GM19324 (cell line): Measurements from ENCODE around the gene NAE1.

Experiments
- ATAC-seq: cut with Tn5 transposase; IDR thresholded peaks from one replicate; pipeline ENCODE4 v1.9.1; 2021; ENCODE audit warnings: mild to moderate bottlenecking, moderate library complexity; ENCODE audit not compliant: unreplicated experiment, low FRiP score

NAE1 gene

DNA sequence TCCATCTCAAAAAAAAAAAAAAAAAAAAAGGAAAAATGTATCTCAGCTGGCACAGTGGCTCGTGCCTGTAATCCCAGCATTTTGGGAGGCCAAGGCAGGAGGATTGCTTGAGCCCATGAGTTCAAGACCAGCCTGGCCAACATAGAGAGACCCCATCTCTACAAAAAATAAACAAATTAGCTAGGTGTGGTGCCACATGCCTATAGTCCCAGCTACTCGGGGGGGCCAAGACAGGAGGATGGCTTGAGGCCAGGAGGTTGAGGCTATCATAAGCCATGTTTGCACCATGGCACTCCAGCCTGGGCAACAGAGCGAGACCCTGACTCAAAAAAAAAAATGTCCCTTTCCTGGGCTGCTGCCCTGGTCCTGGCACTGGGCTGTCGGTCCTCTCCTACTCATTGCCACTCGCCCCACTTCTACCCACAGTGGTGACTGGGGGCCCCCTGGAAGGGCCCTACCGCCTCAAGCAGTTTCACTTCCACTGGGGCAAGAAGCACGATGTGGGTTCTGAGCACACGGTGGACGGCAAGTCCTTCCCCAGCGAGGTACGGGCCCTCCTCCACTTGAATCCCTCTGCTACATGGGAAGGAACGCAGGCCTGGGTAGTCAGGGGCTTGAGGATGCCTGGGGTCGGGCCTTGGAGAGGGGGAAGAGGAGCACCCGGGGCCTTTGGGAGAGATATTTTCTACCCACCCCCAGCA lies 19.5 kb upstream of the NAE1 start:
- ATAC-seq, result no peak

- no peak for ATAC-seq
Measured at GRCh38 chr16:66849549-66849948, 18.8 kb upstream of the NAE1 start.

DNA sequence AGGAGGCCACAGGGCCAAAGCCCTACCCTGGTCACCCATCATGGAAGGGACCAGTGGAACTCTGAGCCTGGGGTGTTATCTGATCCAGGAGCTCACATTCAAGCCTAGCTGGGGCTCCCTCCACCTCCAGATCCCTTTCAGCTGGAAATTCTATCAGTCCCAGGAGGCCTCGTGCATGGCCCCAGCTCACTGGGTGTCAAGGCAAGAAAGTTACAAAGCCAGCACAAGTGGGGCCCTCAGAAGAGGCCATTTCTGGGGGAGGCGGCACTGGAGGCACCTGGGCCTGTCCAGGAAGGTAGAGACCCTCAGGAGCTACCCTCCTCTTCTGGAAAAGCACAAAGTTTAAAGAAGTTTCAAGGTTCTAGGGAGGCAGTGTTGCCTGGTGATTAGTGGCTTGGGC lies 18.2 kb upstream of the NAE1 start:
- ATAC-seq, result no peak

- ATAC-seq, result no peak
Measured at GRCh38 chr16:66848172-66848571, 17.4 kb upstream of the NAE1 start.

GRCh38 chr16:66847533-66848067 lies 16.8 kb upstream of the NAE1 start:
- no peak for ATAC-seq

GRCh38 chr16:66846831-66847230 lies 16.1 kb upstream of the NAE1 start:
- ATAC-seq, result no peak

DNA sequence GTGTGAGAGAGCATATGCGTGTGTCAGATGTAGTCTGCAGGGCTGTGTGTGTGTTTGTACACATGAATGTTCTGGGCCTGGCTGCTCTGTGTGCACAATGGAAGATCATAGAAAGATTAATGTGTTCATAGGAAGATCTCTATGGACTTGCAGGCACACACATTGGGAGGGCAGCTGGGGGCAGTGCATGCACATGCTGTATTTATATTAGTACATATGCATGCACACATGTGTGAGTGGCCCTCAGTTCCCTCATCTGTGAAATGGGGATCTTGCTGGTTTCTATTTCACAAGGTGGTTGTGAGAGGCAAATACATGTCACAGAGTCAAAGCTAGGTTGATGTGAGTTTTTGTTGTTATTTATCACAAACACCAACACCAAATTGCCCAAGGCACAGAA lies 15.5 kb upstream of the NAE1 start:
- ATAC-seq, result no peak

DNA sequence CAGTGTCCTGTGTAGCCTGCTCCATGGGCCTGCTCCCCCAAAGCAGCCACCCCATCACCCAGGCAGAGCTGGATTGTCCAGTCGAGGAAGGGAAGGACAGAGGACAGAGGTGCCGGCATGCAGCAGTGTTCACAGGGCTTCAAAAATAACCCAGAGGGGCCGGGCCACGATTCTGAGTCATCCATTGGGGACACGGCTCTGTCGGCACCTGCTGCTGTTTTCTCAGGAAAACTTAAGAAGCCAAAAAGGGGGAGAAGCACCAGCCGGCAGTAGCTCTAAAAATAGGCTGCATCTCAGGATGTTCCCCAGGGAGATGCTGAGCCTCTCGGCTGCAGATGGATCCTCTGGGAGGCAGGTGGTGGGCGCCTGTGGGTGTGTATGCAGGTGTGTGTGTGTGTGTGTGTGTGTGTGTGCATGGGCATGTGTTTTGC lies 15.0 kb upstream of the NAE1 start:
- ATAC-seq, result no peak

DNA sequence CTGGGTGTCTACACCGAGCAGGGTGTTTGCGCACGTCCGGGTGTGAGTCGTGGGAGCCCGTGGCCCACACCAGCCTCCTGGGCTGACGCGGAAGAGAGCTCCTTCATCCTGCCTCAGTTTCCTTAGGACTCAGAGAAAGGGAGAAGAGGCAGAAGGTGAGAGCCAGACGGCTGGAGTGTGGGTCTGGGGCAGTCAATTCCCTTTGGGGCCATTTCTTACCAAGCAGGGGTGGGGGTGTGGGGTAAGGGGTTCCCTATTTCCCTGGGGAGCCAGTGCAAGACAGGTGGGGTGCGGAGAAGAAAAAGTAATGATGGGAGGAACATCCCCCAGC lies 14.3 kb upstream of the NAE1 start:
- no peak for ATAC-seq

- ATAC-seq, result no peak
Measured at GRCh38 chr16:66844342-66845079, 13.7 kb upstream of the NAE1 start, which contains the start of gene CA7. Gene CA7 (plus strand): TSS chr16:66844414. CDS start chr16:66844488, 74 bp downstream.

GRCh38 chr16:66844009-66844341 lies 13.2 kb upstream of the NAE1 start:
- no peak for ATAC-seq

GRCh38 chr16:66843191-66843590 lies 12.4 kb upstream of the NAE1 start:
- ATAC-seq, result no peak

DNA sequence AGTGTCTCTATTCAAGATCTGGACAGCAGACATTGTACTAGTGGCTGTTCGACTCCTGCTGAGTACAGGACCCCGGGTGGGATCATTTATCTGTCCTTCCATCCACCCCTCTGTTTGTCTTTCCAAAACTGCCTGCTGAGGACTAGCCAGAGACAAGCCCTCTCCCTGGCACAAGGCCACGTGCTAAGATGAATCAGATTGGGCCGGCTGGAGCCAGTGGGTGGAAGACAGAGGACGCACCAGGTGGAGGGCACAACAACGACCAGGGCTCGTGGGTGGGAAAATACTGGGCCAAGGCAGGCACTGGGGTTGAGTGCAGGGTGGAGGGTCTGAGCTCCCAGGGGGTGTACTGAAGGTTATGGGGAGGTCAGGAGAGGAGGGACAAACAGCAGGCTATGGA lies 12.0 kb upstream of the NAE1 start:
- no peak for ATAC-seq

- no peak for ATAC-seq
Measured at GRCh38 chr16:66841366-66841765, 10.6 kb upstream of the NAE1 start.

GRCh38 chr16:66840883-66841282 lies 10.1 kb upstream of the NAE1 start:
- no peak for ATAC-seq

- no peak for ATAC-seq
Measured at GRCh38 chr16:66834746-66835145, 4.0 kb upstream of the NAE1 start.

- ATAC-seq, result no peak
Measured at GRCh38 chr16:66832661-66833305, 2.0 kb upstream of the NAE1 start.

DNA sequence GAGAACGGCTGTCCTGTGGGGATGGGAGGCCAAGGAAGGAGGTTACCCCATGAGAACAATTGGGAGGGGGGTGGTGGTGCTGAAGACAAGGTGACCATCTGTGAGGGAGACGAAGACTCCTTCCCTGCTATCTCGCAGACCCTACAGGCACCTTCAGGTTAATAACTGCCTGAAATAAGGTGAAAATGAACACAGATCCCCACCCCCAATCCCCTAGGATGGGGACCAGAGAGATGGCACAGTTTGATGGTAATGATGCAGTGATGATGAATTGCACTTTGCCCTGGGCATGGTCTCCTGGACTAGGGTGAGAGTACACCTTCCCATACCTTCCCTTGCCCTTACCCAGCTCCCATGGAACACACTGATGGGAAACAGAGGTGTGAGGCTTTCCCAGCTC lies 1.4 kb upstream of the NAE1 start:
- ATAC-seq, result no peak

DNA sequence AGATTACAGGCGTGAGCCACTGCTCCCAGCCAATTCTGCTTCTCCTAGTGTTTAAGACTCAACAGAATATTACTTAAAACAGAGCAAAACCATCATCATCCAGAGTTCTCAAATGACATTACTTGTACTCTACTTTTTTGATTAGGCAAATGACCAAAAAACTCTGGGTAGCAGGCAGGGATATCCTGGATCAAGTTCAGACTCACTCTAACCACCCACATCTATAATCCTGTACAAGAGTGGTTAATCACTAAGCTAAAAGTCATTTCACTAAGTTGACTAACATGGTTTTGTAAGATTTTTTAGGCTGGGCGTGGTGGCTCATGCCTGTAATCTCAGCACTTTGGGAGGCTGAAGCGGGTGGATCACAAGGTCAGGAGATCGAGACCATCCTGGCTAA lies 6.8 kb downstream of the NAE1 start:
- ATAC-seq, result no peak

DNA sequence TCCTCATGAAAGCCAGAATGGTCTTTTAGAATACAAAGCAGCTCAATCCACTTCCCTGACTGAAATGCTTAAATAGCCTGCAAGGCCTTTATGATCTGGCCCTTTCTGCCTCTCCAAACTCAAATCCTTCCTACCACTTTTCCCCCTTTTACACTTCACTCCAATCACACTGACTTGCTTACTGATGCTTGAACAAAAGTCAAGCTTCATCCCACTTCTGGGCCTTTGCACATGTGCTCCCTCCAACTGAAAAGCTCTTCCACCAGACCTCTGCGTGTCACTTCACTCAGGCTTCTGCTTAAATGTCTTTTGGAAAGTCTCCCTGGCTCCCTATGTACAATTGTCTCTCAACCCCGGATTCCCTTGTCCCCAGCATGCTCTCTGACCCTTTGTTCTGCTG lies 16.0 kb downstream of the NAE1 start:
- no peak for ATAC-seq

DNA sequence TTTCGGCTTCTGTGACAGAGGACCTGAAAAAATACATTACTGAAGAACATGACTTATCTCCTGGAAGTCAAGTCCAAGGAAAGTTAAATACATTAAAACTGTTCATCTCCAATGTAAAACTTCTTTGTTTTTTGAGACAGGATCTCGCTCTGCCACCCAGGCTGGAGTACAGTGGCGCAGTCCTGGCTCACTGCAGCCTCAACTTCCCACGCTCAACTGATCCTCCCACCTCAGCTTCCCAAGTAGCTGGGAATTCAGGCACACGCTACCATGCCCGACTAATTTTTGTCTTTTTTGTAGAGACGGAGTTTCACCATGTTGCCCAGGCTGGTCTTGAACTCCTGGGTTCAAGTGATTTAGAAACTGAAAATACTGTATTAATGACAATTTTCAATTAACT lies 19.7 kb downstream of the NAE1 start:
- ATAC-seq, result no peak

DNA sequence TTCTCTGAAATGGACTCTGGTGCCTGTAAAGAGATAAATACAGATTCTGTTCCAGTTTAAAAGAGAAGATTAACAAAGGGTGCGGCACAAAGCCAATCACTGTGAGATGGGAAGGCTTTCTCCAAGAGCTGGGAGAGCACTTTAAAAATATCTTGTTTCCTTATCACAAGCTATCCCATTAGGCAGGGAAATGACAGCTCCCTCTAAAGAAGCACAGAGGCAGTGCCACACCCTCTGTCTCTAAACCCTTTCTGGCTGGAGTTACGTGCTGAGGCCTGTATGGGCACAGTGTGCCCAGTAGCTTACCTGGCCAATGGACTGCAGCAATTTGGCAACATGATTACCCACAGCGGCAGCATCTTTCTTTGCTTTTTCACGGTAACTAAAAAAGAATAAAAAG lies 20.4 kb downstream of the NAE1 start:
- ATAC-seq, result no peak
